UCSD-AML1 (cell line): Measurements from ENCODE around the gene TMEM242.
"Not testable (repeated sequence)": the region's sequence is repeated elsewhere in the genome, so short reads cannot be mapped to it uniquely, and the experiment has no call there.

Experiments used
- DNase-seq: peaks from one replicate; lab custom pipeline; 2025; ENCODE audit not compliant: unreplicated experiment; lab: John Stamatoyannopoulos, UW

The TMEM242 gene

DNA sequence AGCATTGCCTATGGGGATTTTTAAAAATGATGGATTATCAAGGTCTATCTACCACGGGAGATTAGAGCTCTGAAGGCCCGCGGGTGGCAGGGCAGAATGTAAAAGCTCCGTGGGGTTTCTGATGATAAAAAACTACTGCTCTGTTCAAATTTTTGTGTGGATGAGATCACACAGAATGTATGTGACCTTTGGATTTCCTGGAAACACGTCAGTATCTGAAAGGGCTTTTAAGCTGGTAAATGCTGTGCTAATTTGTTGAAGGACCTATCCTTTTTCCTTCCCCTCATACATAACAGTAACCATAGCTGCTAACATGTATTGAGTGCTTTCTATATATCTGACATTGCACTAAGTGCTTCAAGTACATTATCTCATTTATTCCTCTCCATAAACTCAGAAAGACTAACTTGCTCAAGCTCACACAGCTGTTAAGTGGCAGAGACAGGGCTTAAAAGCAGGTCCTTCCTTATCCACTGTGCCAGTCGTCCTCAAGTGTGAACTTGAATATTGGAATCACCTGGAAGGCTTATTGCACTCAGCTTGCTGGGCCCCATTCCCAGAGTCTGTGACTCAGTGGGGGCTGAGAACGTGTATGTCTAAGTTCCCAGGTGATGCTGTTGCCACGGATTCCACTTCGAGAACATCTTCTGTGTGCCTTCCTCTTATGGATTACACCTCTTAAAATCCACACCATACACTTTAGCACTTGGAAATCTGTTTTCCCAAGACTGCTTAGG is 1.9 kb upstream of the TMEM242 start:
- no peak for DNase-seq

DNA sequence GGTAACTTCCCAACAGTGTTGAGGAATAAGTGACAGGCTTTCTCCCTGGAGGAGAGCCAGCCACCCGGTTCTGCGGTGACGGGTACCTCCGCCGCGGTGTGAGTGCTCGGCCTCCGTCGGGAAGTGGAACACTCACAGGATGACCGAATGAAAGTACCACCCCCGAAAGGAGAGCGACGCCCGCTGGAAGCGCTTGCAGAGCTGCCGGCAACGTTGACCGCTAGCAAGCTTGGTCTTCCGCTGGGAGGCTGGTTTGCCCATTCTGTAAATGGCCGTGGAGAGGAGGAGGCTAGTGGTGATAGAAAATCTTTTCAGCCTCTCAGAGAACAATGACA is 614 bp upstream of the TMEM242 start:
- no peak for DNase-seq

DNA sequence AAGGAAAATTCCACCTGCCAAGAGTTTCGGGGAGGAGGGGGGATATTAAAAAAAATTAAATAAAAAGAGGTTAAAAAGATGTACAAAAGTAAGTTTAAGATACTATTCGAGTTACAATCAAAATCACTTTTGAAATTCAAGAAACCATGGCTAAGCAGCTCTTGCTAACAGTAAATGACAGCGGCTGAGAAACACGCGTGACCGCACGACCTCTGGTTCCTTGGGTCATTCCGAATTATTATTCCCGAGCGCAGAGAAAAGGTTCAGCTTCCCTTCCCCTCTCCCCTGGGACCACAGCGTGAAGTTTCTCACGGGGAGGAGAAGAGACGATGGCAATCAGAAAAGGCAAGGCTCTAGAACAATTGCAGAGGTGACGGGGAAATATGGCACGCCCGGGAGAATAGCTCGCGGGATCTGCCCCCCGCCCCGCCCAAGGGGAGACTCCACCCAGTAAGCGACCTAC is 496 bp downstream of the TMEM242 start:
- DNase-seq: no peak

DNA sequence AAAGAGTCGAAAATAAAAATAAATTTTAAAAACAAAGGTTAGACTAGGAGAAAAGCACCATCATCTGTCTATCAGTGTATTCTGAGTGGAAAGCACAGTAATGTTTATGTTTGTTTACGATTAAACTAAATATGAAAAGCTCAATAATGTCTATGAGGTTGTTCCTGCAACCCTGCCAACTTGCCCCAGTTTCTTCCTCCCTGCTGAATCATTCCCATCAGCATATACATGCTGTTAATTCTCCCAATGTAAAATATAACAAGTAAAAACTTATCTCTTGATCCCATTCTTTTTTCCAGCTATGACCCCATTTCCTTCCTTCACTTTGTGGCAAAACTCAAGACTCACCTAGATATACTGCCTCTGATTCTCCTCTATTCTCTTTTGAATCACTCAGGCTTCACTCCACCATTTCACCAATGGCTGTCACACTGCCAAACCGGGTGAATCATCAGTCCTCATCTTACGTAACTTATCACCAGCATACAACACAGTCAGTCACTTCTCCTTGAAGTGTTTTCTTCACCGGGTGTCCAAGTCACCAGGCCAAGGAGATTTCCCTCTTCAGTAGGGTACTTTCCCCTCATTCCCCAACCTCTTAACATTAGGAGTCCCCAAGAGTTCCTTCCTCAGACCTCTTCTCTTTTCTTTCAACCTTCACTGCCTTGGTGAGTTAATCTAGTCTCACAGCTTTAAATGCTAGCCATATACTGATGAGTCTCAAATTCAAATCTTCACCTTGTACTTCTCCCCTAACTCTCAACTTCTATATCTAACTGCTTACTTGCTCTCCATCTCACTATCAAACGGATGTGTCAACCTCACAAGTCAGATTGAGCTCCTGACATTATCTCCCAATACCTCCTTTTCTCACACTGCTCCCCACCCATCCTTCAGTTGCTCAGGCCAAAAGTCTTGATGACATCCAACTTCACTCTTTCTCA is 6.2 kb downstream of the TMEM242 start:
- no peak for DNase-seq

DNA sequence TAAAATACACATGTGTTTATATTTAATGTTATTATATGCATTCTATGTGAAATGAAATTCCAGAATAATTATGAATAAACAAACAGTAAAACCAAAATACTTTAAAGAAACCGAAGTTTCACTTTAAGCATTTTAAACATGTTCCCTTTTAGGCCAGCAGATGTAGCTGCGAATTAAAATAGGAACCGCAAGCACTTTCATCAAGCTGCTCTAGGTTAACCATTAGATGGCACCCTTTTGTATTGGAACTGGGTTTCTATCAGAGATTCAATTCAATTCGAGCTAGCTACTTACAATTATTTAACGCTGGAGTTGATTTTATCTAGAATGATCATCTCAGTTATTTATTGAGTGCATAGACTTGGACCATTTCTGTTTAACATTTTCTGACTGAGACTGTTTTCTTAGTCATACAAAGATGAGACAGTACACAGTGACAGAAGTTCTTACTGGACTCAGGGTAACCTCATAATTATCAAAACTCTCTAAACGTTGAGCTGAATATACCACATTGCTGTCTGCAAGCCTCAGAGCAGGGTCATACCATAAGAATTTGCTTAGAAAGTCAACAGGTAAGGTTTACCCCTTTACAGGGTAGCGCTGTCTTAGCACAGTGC is 8.5 kb downstream of the TMEM242 start:
- DNase-seq: no peak

DNA sequence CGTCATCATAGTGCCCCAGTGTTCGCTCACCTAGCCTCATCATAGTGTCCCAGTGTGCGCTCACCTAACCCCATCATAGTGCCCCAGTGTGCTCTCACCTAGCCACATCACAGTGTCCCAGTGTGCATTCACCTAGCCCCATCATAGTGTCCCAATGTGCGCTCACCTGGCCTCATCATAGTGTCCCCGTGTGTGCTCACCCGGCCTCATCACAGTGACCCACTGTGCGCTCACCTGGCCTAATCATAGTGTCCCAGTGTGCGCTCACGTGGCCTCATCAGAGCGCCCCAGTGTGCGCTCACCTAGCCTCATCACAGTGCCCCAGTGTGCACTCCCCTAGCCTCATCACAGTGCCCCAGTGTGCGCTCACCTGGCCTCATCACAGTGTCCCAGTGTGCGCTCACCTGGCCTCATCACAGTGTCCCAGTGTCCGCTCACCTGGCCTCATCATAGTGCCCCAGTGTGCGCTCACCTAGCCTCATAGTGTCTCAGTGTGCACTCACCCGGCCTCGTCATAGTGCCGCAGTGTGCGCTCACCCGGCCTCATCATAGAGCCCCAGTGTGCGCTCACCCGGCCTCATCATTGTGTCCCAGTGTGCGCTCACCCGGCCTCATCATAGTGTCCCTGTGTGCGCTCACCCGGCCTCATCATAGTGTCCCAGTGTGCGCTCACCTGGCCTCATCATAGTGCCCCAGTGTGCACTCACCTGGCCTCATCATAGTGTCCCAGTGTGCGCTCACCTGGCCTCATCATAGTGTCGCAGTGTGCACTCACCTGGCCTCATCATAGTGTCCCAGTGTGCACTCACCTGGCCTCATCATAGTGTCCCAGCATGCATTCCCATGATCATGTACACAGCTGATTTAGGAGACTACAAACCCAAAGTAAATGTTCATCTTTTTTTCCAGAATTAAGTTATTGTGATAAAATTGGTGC is 9.5 kb downstream of the TMEM242 start:
- DNase-seq: no peak

DNA sequence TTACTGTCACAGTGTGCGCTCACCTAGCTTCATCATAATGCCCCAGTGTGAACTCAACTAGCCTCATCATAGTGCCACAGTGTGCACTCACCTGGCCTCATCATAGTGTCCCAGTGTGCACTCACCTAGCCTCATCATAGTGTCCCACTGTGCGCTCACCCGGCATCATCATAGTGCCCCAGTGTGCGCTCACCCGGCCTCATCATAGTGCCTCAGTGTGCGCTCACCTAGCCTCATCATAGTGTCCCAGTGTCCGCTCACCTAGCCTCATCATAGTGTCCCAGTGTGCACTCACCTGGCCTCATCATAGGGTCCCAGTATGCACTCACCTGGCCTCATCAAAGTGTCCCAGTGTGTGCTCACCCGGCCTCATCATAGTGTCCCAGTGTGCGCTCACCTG is 10.6 kb downstream of the TMEM242 start:
- DNase-seq: no peak

DNA sequence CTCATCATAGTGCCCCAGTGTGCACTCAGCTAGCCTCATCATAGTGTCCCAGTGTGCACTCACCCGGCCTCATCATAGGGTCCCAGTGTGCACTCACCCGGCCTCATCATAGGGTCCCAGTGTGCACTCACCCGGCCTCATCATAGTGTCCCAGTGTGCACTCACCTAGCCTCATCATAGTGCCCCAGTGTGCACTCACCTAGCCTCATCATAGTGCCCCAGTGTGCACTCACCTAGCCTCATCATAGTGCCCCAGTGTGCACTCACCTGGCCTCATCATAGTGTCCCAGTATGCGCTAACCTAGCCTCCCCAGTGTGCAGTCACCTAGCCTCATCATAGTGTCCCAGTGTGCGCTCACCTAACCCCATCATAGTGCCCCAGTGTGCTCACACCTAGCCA is 12.6 kb downstream of the TMEM242 start:
- not testable (repeated sequence) for DNase-seq

DNA sequence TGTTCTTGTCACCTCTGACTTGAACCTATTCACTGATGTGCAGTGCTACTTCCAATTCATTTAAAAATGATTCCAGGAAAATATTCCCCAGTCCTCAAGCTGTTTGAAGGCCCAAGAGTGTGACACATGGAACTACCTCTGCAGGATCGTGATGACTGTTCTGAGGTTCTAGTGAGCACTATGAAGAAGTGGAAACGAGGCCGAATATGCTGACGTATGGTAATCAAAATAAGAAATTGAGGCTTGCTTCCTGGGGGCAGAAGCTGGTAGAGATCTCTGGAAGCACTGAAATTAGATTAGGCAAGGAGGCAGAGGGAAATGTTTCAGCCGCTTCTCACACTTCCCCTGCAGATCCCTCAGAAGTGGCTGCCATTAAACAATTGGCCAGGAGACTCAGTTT is 15.7 kb downstream of the TMEM242 start:
- no peak for DNase-seq

DNA sequence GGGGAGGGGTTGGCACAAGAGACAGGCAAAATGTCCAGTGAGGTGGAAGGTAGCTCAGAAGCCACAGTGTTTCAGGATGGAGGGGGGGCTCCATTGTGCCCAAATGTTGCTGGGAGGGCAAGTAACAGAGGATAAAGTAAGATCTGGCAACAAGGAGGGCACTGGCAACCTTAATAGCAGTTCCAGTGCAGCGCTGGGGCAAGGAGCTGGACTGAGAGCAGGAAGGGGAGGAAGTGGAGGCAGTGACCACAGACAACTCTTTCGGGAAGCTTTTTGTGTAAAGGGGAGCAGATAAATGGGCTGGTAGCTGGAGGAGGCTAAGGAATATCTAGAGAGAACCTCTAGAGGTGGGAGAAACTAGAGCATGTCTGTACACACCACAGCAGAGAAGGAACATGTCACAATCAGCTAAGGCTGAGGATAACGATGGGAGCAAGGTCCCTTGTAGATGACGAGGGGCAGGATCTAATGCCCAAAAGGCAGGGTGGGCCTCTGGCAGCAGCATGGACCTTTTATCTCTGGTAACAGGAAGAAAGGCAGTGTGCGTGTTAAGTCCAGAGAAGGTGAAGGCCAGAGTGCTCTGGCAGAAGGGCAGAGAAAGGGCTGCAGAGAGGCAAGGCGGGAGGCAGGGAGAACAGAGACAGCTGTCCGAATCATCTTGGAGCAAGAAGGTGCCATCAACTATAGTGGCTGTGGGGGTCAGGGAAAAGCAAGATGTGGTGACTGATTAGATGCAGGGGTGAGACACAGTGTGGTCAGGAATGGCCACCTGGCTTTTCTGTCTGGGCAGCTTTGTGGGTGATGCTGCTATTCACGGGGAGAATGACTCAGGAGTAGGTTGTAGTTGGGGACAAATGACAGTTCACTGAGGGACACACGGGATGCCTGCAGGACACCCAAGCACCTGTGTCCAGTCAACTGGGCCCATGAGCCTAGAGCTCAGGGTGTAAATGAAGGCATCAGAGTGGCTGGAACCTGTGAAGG is 17.4 kb downstream of the TMEM242 start:
- DNase-seq: peak; percentile 54

DNA sequence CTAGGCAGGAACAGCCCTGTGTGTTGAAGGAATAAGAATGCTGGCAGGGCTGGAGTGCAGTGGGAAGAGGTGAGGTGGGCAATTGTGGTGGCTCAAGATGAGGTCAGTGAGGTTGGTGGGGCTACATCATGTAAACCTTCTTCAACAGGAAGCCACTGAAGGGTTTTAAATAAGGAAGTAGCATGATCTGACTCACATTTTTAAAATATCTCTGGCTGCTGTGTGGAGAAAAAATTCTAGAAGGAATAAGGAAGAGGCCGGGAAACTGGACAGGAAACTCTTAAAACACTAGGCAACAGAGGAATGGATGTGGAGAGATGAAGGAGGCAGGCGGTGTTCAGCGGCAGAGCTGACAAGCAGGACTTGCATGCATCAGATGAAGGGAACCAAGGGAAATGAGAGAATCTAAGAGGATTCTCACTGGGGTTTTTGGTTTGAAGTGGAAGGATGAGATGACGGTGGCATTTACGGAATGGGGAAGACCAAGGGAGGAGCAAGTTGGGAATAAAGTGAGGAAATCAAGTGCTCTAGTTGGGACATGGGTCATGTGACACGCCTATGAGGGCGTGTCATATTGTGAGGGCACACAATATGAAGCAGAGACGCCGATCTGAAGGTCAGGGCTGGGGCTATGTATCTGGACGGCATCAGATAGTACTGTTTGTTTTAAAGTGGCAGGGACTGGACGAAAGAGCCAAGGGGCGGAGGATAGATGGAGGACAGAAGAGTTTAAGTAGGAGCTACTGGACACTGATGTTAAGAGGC is 18.2 kb downstream of the TMEM242 start:
- peak; percentile 64 for DNase-seq

DNA sequence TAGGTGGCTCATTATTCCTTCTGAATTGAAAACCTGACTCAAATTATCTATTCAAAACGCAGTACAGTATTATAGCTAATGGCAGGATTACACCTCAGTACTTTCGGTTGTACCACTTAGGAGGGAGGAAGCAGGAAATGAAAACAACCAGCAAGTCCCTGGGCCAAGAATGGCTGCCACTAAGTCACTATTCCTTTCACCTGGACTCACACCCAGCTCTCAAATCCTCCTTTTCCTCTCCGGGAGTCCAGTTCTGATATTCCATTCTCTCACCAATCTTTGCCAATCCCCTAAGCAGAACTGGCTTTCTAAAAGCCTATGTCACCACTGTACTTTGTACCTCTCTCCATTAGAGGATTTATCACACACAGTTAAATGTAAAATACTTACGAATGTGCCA is 20.6 kb downstream of the TMEM242 start:
- no peak for DNase-seq

DNA sequence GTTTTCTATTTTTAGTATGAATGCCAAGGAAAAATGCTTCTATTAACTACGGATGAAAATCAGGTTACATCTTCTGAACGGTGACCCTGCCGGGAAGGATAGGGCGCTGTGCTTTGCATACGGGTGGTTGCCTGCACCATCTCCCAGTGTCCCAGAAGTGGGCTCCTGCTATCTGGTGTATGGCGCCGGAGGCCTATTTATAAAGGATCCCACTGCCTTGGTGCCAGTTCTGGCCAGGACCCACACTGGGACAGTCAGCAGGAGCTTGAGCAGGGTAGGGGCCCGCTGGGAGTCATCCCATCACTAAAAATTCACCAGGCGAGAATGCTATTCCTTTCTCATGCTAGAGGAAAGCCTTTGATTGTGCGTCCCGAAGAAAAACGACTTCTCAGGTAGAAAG is 22.9 kb downstream of the TMEM242 start:
- DNase-seq: no peak

DNA sequence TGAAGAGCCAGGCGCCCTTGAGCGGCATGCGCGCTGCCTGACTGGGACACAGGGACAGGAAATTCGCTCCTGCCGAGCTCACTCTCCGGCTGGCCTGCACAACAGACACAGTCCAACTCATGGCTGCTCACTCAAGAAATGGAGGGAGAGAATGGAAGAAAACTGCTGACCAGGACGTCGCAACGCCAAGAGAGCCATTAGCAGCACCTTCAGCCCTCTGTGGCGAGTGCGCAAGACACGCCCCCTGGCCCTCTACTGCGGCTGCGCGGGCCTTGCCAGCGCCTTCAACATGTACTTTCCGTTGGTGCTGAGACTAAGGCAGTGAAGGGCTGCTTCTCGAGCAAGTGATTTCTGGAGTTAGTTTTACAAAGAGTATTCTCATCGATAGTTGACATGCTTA is 23.3 kb downstream of the TMEM242 start:
- DNase-seq: no peak

DNA sequence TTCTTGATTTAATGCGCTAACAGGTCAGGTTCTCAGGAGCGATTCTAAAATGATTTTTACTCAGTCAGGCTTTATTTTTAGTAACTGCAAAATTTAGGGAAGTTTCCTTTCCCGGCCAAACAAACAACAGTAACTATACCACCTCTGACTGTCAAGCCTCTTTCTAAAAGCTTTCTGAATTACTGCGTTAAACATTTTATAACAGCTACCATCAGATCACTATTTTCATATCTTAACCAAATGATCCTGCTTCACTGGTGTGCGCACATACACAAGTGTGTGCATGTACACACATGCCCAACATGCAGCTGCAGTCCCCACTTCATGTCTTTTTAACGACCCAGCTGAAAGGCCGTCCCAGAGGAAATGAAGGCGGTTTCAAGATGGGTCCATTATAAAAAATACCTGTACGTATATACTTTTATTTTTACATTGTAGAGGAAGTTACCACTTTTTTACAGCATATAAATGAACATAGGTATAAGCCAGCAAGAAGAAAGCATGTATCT is 25.0 kb downstream of the TMEM242 start:
- no peak for DNase-seq

DNA sequence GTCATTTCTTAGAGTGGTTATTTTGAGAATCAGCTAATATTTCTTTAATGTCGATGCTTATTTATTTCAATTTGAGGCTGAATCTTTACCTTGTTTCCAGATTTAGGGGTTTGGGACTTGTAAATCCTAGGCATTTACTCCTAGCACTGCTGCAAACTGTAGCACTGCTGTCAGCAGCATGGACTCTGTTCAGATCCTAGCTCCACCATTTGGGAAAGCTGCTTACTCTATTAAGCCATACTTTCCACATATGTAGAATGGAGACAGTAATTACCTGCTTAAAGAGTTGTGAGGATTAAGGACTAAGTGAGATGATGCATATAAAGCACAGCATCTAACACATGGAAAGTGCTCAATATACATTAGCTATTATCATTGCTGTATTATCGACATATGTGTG is 28.7 kb downstream of the TMEM242 start:
- DNase-seq: no peak

DNA sequence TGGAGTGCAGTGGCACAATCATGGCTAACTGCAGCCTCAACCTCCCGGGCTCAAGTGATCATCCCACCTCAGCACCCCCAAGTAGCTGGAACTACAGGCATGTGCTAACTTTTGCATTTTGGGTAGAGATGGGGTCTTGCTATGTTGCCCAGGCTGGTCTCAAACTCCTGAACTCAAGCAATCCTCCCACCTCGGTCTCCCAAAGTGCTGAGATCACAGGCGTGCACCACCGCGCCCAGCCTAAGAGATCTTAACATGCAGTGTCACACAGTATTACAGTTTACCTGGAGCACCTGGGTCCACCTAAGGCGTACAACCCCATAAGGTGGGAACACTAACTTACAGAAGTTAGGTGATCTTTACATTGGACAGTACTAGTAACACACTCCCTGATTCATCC is 29.5 kb downstream of the TMEM242 start:
- DNase-seq: no peak

DNA sequence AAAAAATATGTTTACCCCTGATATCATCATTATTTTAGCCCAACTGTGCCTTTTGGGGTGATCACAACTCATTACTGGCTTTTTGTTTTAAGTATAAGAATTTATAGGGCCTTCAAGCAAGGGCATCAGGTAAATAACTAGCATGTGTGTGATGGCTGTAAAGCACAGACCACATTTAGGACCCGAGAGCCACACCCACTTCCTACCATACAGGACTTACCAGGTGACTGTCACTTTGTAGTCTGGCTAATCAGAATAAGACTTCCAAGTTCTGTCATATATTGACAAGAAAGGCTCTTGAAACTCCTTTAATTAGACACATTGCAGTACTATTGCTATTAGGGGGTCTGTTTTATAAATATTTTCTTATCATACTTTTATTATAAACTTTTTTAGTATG is 31.1 kb downstream of the TMEM242 start:
- no peak for DNase-seq

DNA sequence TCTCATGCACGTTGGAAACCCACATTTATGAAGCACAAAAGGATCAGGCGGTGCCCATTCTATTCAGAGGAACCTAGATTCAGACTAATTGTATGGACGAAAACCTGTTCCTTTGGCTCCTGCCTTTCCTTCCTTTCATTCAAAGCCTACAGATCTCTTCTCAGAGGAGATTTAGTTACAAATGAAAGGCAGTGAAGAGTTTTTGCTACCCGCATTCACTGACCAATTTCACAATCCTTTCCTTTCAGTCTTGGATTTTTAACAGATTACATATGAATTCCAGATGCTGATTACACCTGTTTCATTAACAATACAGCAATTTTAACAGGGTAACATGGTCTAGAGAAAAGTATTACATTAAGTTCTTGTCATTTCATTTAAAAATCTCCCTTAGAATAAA is 32.0 kb downstream of the TMEM242 start:
- no peak for DNase-seq
